Measurements from ENCODE around the gene ZIK1.

- TF ChIP-seq EZH2 (IDR thresholded peaks at IDR 0.05; ENCODE audit: low read length), result no peak
- TF ChIP-seq, protein P1, sequence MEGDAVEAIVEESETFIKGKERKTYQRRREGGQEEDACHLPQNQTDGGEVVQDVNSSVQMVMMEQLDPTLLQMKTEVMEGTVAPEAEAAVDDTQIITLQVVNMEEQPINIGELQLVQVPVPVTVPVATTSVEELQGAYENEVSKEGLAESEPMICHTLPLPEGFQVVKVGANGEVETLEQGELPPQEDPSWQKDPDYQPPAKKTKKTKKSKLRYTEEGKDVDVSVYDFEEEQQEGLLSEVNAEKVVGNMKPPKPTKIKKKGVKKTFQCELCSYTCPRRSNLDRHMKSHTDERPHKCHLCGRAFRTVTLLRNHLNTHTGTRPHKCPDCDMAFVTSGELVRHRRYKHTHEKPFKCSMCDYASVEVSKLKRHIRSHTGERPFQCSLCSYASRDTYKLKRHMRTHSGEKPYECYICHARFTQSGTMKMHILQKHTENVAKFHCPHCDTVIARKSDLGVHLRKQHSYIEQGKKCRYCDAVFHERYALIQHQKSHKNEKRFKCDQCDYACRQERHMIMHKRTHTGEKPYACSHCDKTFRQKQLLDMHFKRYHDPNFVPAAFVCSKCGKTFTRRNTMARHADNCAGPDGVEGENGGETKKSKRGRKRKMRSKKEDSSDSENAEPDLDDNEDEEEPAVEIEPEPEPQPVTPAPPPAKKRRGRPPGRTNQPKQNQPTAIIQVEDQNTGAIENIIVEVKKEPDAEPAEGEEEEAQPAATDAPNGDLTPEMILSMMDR (optimal IDR thresholded peaks at IDR 0.05 in 1 of 3, IDR thresholded peaks at IDR 0.05 in 1 of 3, conservative IDR thresholded peaks at IDR 0.05 in 1 of 3; ENCODE audit: extremely low read depth in 1 of 3, insufficient read depth in 2 of 3, low read length in 3 of 3), result no peak
These were observed 27.2 kb downstream of the ZIK1 start for GRCh38 chr19:57611113-57611512.

All from keratinocyte (primary cell).